IPS-20b (cell line): ENCODE measurements around the gene ZNF91.
"Not testable (repeated sequence)": the region's sequence is repeated elsewhere in the genome, so short reads cannot be mapped to it uniquely, and the experiment has no call there.

Experiments used
- H3K27ac ChIP-seq: one replicate; pipeline ENCODE4 v1.5.1; 2013; ENCODE audit warnings: low read length
- H3K27me3 ChIP-seq: 2 replicates; pipeline ENCODE4 v1.6.1; 2013; ENCODE audit warnings: mild to moderate bottlenecking, low read length, inconsistent platforms; ENCODE audit not compliant: insufficient read depth
- H3K36me3 ChIP-seq: 2 replicates; pipeline ENCODE4 v1.6.1; 2013; ENCODE audit warnings: low read depth, mild to moderate bottlenecking, inconsistent platforms, low read length, moderate library complexity; ENCODE audit not compliant: insufficient read depth
- H3K4me1 ChIP-seq: 2 replicates; pipeline ENCODE4 v1.6.1; 2013; ENCODE audit warnings: mild to moderate bottlenecking, control low read depth, inconsistent platforms, low read length, moderate library complexity; ENCODE audit not compliant: insufficient read depth
- H3K4me3 ChIP-seq: 2 replicates; pipeline ENCODE4 v1.5.1; 2013; ENCODE audit warnings: mild to moderate bottlenecking, low read length, inconsistent platforms
- H3K9ac ChIP-seq: 2 replicates; pipeline ENCODE4 v1.6.1; 2013; ENCODE audit warnings: low read depth, mild to moderate bottlenecking, inconsistent platforms, low read length, moderate library complexity
- H3K9me3 ChIP-seq: 2 replicates; pipeline ENCODE4 v1.6.1; 2013; ENCODE audit warnings: mild to moderate bottlenecking, low read depth, low read length, inconsistent platforms; ENCODE audit not compliant: insufficient read depth

ZNF91 gene

DNA sequence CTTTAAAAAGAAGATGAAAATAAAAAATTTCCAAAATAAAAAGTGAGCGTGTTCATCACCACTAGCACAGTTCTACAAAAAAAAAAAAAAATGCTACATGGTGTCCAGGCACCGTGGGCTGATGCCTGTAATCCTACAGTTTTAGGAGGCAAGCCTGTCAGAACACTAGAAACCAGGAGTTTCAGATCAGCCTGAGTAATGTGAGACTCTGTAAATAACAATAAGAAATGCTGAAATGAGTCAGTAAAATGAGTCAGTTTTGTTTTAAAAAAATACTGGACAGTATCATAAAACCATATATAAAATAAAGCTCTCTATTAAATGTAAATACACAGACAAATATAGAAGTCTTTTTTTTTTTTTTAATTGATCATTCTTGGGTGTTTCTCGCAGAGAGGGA lies 30.0 kb downstream of the ZNF91 start:
- H3K27ac ChIP-seq = no peak overlapping the region
- no peak overlapping the region for H3K9ac ChIP-seq
- peaks cover 82% of the 10 kb centered on the region for H3K9me3 ChIP-seq
- H3K27me3 ChIP-seq = no peaks in the 10 kb centered on the region
- no peak overlapping the region for H3K4me3 ChIP-seq
- H3K4me1 ChIP-seq = no peaks in the 10 kb centered on the region
- peaks cover 53% of the 10 kb centered on the region for H3K36me3 ChIP-seq

DNA sequence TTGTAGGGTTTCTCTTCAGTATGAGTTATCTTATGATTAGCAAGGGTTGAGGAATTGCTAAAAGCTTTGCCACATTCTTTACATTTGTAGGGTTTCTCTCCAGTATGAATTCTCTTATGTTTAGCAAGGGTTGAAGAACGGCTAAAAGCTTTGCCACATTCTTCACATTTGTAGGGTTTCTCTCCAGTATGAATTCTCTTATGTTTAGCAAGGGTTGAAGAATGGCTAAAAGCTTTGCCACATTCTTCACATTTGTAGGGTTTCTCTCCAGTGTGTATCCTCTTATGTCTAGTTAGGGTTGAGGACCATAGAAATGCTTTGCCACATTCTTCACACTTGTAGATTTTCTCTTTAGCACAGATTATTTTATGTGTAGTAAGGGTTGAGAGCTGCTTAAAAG lies 33.4 kb downstream of the ZNF91 start:
- peaks cover 91% of the 10 kb centered on the region for H3K9me3 ChIP-seq
- H3K27ac ChIP-seq, H3K4me3 ChIP-seq, H3K4me1 ChIP-seq, H3K9ac ChIP-seq, H3K27me3 ChIP-seq: not testable (repeated sequence)
- peaks cover 43% of the 10 kb centered on the region for H3K36me3 ChIP-seq

DNA sequence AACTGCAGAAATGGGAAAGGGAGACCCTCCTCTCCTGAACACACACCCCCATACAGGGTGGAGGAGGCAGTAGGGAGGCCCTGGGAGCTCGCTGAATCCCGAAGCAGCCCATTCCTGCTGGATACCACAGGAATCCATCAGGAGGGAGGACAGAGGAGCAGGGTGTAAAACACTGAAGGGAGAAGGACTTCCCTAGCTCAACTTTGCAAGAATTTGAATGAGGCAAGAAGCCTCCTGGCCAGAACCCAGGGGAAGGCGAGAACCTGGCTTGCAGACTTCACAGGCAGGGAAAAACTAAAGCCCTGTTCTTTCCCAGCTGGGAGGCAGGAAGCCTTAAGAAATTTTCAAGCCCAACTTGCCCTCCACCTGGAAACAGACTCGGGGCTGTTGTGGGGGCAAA lies 43.5 kb downstream of the ZNF91 start:
- Histone ChIP-seq H3K27me3 (no peaks in the 10 kb centered on the region), H3K36me3 (peaks cover 70% of the 10 kb centered on the region), H3K9ac (no peak overlapping the region), H3K9me3 (peaks cover 99% of the 10 kb centered on the region), H3K4me3 (no peak overlapping the region), H3K27ac (no peak overlapping the region), H3K4me1 (no peaks in the 10 kb centered on the region)

DNA sequence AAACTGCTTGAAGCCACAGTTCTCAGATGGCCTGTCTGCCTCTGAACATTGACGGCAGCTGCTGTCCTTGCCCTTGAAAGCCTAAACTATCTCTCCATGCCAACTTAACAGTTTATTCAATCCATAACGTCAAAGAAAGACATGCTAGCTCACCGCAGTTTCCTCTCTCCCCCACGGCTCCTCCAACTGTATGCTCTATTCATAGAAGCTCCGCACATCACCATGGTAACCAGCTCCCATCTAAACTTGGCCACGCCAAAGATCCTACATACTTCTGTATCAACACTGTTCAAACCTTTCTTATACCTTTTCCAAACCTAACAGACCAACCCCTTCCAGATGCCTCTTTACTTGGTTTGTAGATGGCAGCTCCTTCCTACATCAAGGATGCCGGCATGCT lies 48.6 kb downstream of the ZNF91 start:
- H3K27me3 ChIP-seq = no peaks in the 10 kb centered on the region
- H3K9me3 ChIP-seq = peaks cover 52% of the 10 kb centered on the region
- no peak overlapping the region for H3K9ac ChIP-seq
- H3K36me3 ChIP-seq = peaks cover 69% of the 10 kb centered on the region
- no peak overlapping the region; the same call in 1 of the 2 replicates for H3K4me3 ChIP-seq
- no peak overlapping the region for H3K27ac ChIP-seq
- no peaks in the 10 kb centered on the region for H3K4me1 ChIP-seq

DNA sequence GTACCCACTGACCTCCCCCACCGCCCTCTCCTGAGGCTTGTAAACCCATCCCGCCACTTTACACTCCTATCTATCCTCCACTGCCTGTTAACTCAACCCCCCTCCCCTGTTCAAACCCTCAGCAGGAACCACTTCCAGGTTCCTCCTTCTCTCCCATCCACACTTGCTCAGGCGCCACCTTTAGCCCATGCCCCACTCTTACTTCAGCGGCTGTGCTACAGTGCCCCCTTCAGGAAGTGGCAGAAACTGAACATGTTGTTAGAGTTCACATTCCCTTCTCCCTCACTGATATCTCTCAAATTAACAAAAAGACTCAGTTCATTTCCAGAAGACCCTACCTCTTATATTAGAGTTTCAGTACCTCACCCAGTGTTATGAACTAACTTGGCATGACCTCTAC lies 49.4 kb downstream of the ZNF91 start:
- Histone ChIP-seq H3K9me3 (peaks cover 44% of the 10 kb centered on the region), H3K4me1 (no peaks in the 10 kb centered on the region), H3K27me3 (no peaks in the 10 kb centered on the region), H3K4me3 (no peak overlapping the region), H3K27ac (no peak overlapping the region), H3K36me3 (peaks cover 64% of the 10 kb centered on the region), H3K9ac (no peak overlapping the region)

DNA sequence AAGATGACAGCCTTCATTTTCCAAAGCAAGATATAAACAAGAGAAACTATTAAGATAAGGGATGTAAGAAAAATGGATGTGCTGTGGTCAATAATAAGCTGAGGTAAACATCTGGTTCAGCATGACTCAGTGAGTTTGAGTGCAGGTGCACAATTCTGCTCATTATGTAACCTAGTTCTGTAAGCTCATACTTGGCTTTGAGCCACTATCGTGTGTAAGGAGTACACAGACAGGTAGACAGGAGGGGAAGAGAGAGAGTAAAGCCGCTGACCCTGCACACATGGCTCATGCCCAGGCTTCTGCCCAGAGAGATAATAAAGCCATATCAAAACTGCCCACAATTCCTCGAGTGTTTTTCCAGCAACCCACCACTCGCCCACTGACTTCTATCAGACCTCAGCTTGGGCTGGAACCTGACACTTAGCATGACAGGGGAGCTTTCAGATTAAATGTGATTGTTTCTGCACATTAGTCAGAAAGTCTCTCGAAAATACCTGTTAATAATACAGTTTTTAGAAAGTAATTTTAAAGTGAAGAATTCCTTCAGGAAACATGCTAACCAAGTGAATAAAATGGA lies 51.7 kb downstream of the ZNF91 start:
- Histone ChIP-seq H3K9ac (no peak overlapping the region), H3K4me3 (no peak overlapping the region), H3K27ac (no peak overlapping the region), H3K27me3 (no peaks in the 10 kb centered on the region), H3K36me3 (peaks cover 42% of the 10 kb centered on the region), H3K9me3 (peaks cover 26% of the 10 kb centered on the region), H3K4me1 (no peaks in the 10 kb centered on the region)

DNA sequence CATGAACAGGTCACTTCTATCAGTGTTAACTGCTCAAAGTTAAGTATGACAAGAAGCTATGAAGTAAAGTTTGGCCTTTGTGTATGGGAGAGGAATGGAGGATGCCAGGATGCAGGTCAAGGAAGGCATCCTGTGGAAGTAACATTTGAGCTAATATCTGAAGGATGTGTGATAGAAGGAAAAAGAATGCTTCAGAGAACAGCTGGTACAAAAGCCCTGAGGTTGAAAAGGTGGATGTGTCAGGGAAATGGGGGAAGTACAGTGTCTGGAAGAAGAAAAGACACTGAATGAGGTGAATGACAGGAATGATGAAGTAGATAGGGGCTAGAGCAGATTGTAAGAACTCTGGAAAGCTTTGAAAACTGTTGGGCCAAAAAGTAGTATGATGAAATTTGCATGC lies 67.1 kb downstream of the ZNF91 start:
- peaks cover 15% of the 10 kb centered on the region; the same call in 1 of the 2 replicates for H3K9me3 ChIP-seq
- no peak overlapping the region for H3K9ac ChIP-seq
- H3K4me3 ChIP-seq = no peak overlapping the region
- H3K27me3 ChIP-seq = no peaks in the 10 kb centered on the region
- H3K27ac ChIP-seq = no peak overlapping the region
- H3K4me1 ChIP-seq = no peaks in the 10 kb centered on the region
- no peaks in the 10 kb centered on the region for H3K36me3 ChIP-seq

DNA sequence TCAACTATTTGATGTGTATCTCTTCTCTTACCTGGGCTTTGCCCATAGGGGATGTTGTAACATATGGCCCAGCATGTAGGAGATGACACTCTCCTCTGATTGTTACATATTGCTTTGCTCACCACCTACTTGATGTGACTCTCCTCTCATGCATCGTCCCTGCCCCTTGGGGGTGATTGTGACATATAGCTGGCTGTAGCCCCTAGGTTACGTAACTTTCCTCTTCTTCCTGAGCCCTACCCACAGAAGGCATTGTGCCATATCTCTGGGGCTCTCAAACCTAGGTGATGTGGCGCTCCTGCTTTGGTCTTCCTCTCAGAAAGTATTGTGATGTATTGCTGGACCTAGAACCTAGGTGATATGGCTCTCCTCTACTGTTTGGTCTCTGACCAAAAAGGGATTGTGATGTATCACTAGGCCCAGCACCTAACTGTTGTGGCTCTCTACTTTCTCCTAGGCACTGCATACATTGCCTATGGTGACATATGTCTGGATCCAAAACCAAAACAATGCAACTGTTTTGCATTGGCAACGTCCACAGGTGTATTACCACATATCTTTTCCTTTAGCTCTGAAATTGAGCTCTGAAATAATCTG lies 73.2 kb downstream of the ZNF91 start:
- H3K27ac ChIP-seq = no peak overlapping the region
- no peak overlapping the region for H3K9ac ChIP-seq
- no peaks in the 10 kb centered on the region for H3K36me3 ChIP-seq
- peaks cover 12% of the 10 kb centered on the region; the same call in 1 of the 2 replicates for H3K9me3 ChIP-seq
- H3K4me1 ChIP-seq = no peaks in the 10 kb centered on the region
- no peaks in the 10 kb centered on the region for H3K27me3 ChIP-seq
- H3K4me3 ChIP-seq = no peak overlapping the region

DNA sequence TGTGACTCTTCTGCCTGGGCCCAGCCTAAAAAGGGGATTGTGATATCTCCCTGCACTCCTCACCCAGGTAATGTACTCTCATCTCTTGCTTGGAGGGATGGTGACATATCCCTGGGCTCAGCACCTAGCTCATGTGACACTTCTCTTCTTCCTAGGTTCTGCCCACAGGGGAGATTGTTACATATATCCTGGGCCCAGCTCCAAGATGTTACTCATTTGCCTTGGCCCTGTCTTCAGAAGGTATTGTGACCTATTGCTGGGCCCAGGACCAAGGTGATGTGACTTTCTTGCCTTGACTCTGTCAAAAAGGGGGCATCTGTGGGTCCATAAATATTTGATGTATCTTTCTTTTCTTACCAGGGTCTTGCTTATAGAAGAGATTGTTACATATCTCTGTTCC lies 73.9 kb downstream of the ZNF91 start:
- not testable (repeated sequence) for H3K4me3 ChIP-seq, H3K36me3 ChIP-seq, H3K4me1 ChIP-seq, H3K9ac ChIP-seq, H3K27me3 ChIP-seq, H3K27ac ChIP-seq
- peaks cover 16% of the 10 kb centered on the region; the same call in 1 of the 2 replicates for H3K9me3 ChIP-seq

DNA sequence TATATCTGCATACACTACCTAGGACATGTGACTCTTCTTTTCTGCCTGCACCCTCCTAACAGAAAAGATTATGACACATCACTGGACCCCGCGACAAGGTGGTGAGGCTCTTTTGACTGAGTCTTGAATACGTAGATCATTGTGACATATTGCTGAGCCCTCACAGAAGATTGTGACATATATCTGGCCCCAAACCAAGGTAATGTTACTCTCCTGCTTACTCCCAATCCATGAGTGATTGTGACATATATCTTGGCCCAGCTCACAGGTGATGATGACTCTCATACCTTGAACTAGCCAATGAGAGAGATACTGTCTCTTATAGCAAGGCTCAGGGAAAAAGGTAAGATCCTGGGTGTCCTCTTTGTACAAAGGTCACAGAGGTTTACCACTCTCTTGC lies 75.7 kb downstream of the ZNF91 start:
- H3K9ac ChIP-seq, H3K27ac ChIP-seq: not testable (repeated sequence)
- peaks cover 26% of the 10 kb centered on the region; the same call in 1 of the 2 replicates for H3K9me3 ChIP-seq

DNA sequence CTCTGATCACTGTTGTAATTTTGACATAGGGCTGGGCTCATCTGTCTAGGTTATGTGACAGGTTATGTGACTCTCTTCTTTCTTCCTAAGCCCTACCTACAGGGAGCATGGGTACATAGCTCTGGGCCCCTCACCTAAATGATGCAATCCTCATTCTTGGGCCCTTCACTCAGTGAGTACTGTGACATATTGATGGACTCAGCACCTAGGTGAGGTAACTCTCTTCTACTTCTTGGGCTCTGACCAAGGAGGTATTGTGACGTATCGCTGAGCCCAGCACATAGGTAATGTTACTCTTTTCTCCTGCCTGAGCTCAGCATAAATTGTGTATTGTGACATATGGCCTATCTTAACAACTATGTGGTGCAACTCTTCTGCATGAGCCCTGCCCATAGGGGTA lies 76.3 kb downstream of the ZNF91 start:
- H3K4me3 ChIP-seq, H3K9ac ChIP-seq, H3K27ac ChIP-seq, H3K36me3 ChIP-seq, H3K27me3 ChIP-seq, H3K4me1 ChIP-seq: not testable (repeated sequence)
- peaks cover 26% of the 10 kb centered on the region; the same call in 1 of the 2 replicates for H3K9me3 ChIP-seq

More for the DNA sequence above, 75.7 kb downstream of the ZNF91 start:
- H3K27me3 ChIP-seq, H3K4me1 ChIP-seq, H3K36me3 ChIP-seq, H3K4me3 ChIP-seq: not testable (repeated sequence)

DNA sequence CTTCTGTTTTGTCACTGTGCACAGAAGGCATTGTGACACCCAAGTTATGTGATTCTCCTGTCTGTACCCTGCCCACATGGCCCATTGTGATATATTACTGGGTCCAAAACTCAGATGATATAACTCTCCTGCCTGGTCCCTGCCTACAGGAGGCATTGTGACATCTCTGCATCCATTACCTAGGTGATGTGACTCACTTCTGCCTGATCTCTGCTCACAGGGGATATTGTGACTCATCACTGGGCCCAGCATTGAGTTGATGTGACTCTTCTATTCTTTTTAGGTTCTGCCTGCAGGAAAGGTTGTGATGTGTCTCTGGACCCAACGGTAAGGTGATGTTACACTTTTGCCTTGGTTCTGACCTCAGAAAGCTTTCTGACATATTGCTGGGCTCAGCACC lies 77.1 kb downstream of the ZNF91 start:
- Histone ChIP-seq H3K27me3 (no peaks in the 10 kb centered on the region), H3K27ac (no peak overlapping the region), H3K36me3 (no peaks in the 10 kb centered on the region)

More for the DNA sequence above, 77.1 kb downstream of the ZNF91 start:
- Histone ChIP-seq H3K4me1 (no peaks in the 10 kb centered on the region), H3K9me3 (peaks cover 30% of the 10 kb centered on the region; the same call in 1 of the 2 replicates), H3K4me3 (no peak overlapping the region), H3K9ac (no peak overlapping the region)
